ENCODE measurements around the gene GABBR2.

GABBR2 gene

DNA sequence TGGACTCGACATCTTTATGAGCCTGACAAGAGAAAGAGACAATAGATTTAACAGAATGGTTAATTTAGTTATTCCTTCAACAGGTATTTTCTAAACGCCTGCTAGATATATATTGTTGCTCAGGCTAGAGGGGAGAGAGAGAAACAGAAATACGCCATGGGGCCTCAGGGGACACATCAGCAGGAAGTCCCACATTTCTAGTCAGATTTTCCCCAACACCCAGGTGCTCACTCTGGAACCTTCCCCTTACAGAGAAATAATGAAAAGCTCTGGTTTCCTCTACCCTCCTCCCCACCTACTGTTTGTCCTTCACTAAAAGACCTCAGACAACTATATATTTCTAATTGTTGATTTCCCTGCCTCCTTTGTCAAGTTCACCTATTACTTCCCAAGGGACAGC lies 323.0 kb downstream of the GABBR2 start:
- no peak for ATAC-seq

DNA sequence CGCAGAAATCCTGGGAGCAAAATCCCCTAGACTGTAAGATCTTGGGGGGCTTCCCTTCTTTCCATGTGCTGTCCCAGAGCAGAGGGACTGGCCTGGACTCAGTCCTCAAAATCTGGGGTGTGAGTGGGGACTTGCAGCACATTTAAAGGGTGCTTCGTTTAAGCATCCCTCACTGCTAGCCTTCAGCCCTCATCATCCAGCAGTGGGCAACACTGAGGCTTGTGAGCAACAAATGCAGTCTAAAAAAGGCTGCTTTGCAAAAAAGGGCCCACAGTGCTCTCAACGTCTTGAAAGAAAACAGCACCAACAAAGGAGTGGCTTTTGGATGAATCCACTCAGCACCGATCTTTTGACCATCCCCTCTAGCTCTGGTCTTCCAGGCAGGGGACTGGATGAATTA lies 325.0 kb downstream of the GABBR2 start:
- ATAC-seq = no peak

DNA sequence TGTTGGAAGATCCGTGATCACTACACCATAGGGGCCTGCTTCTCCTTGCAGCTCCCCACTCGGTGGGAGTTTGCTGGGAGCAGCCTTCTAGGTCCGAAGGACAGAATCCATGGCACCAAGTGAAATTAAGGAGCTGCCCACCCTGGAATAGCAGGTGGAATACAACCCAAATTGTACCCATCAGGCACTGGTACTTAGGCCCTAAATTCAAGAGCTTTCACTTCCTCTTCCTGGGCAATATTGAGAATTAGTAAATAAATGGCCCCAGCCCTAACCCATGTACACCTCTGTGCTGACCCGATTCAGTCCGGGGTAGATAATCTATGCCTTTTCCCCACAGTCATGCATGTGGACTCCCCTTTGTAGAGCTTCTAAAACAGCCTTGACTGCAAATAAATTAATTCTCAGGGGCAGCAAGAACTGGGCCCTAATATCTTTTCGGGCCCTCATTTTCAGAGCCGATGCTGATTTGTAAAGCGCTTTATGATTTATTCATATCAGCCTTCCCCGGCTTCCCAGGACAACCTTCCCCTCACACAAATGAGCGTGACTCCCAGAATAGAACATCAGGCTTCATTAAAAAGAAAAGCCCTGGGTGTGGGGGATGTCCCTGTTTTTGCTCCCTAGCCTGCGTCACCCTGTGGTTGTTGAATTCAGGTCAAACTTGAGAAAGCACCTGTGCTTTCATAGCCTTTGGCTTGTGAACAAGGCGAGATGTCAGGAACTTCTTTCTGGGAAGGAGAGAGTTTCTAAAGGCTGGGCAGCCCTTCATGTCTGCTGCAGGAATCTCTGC lies 327.2 kb downstream of the GABBR2 start:
- no peak for ATAC-seq

DNA sequence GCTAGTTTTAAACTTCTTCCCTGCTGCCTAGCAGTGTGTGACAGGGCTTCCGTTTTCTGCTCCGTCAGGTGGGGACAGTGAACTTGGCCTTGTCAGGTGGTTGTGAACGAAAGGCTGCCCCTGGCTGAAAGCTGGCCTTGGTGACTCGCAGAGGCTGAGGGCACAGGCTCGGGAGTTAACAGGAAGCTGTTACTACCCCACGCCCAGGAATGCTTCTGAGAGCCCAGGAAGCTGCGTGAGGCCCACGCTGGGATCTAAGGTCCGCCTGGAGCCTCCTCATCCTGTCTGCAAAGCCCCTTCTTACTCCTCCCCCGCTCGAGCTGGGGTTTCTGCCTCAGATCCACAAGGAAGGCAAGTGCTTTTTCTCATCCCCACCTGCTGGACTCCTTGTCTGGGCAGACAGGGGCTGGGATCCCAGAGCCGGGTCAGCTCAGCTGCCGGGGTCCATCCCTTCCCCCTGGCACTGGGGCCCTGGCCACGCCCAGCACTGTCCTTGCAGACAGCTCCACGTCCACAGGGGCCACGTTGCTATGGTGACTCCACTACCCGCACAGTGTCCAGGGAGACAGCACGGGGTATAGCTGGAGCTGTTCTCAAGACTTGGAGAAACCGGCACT lies 328.6 kb downstream of the GABBR2 start:
- no peak for ATAC-seq

DNA sequence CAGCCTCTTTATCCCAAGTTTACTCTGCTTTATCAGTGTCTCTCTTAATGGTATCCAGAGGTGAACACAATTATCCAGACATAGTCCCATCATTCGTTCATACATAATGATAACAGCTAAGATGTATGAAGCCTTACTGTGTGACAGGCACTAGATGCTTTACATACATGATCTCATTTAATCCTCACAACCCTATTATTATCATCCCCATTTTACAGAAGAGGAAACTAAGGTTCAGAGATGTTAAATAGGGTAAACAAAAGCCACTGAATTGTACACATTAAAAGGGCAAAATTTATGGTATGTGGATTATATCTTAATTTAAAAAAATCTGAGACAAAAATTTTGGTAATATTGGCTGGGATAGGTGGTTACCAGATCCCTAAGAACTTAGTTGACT lies 329.2 kb downstream of the GABBR2 start:
- ATAC-seq = no peak

DNA sequence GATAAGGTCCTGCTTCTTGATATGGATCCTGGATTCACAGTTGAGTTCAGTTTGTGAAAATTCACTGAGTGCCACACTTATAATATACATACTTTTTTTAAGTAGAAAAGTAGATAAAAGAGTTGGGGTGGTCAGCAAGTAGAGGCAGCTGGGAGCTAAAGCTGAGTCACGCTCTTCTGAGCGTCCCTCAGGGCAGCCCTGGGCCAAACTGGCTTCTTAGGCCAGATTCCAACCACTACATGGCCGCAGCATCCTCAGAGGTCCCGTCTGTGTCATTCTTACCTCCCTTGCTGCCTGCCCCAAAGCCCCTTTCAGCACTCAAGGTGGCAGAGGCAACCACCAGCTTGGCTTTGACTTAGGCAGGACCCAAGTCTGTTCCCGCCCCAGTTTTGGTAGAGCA lies 329.9 kb downstream of the GABBR2 start:
- no peak for ATAC-seq

DNA sequence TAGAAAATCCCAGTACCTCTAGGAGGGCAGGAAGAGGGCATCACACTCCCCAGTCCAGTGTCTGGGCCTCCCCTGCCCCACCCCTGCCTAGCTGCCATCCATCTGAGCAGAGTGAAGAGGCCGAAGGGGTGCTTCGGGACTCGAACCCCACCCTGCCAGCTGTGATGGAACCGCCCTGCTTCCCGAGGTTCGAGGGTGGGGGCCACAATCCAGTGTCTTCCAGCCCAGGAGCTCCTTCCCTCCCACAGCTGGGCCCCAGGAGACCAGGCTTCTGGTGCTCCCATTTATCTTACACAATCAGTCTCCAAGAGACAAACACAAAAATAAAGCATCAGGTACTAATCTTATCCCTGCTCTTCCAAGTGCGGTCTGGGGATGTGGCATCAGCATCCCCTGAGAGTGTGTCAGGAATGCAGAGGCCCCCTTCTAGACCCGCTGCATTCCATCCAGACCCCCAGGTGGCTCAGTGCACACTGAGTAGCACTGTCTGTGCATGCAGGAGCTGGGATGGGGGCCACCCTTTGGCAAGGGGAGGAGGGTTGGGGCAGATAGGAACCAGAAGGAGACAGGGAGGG lies 330.4 kb downstream of the GABBR2 start:
- no peak for ATAC-seq

DNA sequence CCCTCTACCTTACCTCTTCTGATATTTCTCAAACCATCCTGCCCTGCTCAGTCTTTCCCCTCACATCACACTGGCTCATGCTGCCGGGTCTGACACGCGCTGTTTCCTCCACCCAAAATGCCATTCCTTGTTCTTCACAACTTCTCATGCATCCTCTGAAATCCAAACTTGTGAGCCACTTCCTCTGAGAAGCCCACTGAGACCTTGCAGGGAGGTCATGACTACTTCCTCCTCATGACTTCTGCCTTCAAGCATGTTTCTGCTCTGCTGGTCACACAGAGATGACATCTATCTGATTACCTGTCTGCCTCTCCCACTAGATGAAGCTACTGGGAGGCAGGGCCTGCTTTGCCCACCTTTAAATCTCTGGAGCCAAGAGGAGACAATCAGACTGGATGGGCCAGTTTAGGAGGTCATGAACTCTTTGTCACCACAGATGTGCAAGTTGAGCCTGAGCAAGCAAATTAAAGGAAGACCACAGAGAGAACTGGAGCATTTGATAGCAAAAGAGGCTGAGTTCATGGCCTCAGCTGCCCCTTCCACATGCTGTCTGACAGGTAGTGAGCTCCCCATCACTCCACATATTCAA lies 333.5 kb downstream of the GABBR2 start:
- ATAC-seq = no peak

DNA sequence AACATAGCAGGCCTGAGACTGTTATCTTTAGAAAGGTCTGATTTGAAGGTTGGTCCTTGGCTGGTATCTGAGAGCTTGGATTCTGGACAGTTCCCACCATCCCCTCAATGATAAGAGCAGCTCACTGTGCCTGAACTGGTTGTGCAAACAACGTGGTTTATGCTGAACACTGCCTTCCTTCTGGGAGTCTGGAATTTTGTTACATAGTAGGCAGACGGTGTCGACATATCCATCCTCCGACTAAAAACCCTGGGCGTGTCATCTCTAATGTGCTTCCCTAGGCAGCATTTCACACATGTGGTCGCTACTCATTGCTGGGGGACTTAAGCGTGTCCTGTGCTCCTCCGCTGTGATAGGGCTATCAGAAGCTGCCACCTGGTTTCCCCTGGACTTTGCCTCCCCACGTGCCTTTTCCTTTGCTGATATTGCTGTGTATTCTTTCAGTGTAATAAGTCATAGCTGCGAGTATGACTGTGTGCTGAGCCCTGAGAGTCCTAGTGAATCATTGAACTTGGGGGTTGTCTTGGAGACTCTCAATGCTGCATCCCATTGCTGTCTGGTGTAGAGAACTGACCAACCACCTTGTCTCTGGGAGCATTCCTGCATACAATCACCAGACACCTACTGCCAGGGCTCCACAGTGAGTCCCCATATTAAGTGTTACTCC lies 334.2 kb downstream of the GABBR2 start:
- no peak for ATAC-seq

DNA sequence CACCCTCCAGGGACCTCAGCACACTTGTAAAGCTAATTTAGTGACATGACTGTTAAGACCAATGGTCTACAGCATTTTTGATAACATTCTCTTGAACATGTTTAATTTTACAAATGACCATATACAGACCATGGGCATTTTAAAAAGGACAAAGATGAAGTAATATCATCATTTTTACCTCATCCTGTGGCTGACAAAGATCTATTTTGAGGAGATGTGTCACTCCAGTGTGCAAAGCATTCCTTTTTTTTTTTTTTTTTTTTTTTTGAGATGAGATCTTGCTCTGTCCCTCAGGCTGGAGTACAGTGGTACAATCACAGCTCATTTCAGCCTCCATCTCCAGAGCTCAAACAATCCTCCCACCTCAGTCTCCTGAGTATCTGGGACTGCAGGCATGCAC lies 335.1 kb downstream of the GABBR2 start:
- ATAC-seq = no peak

DNA sequence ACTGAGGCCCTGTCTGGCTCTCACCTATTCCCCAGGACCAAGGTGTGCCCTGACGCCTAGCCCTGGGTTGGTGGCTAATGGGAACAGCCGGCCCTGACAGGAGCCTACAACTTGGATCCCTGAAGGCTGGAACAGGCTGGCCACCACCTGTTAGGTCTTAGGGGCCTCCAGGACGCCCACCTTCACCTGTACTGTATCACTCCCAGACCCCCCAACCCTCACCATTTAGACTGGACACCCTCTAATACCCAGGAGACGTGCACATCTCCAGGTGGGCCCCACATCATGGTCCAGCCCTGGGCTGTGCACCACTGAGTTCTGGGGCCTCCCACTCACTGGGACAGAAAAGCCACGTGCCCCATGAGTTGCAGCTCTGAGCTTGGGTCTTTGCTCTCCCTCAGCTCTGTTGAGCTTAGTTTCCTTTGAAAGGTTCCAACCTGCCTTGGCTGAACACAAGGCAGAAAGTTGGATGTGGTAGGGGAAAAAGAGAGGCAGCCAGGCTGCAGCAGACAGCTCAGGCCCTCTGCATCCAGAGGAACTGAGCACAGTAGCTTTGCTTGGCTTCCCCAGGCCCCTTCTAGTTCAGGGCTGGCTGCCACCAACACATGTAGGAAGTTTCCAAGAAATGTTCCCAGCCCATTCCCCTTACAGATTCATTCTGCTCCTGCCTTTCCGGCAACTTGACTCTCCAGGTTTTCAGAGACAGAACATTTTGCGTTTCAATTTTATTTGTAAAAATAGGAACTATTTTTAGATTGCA lies 336.5 kb downstream of the GABBR2 start:
- no peak for ATAC-seq

DNA sequence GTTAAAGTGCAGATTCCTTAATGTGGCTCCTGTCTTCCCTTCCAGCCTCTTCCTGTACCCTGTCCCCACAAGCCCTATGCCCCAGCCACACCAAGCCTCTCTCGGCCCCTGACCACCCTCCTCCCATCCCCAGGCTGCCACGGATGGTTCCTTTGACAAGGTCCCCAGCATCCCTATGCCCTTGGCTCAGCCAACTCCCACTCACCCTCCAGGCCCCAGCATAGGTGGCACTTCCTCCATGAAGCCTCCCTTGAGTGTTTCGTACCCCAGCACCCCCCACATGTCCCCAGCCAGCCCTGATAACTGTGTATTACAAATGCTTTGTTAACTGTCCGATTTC lies 337.8 kb downstream of the GABBR2 start:
- ATAC-seq = no peak

DNA sequence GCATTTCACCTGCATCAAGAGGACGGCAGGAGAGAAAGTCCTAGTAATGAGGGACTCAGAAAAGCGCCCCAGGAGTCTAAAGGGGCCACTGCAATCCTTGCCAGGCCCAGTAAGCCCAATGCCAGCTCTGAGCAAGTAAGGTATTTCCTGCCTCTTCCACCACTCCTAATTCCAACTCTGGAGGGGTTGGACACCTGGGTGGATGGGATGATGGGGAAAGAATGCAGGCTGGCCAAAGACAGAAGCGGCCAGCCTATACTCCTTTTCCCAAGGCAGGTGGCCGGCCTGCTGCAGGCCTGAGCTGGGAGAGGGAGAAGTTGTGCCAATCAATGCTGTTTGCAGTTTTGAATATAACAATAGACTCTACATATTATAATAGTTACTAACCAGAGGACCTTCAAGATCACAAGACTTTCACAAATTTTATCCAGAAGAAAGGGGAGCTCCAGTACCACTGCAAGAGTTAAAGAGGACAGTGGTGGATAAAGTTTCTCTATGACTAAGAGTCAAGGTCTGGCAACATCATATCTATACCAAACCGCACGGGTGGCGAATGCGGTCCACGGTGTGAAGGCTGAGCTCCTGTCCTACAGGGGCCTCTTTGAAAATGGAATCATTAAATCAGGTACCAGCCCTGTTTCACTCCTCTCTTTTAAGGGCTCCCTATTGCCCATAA lies 338.3 kb downstream of the GABBR2 start:
- no peak for ATAC-seq

DNA sequence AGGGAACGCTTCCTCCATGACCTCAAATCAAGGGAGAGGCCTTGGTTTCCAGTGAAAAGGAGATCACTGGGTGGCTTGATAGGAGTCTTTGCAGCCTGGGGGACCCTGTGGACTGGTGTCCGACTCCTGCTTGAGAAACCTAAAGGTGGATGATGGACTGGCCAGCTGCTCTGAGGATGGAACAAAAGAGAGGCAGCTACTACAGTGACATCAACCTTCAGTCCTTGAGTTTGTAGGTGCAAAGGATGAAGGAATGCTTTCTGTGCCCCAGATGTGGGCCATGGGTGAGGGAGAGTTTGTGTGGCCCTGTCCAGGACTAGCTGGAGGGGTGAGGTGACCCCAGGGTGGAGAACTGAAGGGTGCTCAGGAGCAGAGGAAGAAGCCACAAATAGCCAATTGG lies 338.8 kb downstream of the GABBR2 start:
- ATAC-seq = no peak

DNA sequence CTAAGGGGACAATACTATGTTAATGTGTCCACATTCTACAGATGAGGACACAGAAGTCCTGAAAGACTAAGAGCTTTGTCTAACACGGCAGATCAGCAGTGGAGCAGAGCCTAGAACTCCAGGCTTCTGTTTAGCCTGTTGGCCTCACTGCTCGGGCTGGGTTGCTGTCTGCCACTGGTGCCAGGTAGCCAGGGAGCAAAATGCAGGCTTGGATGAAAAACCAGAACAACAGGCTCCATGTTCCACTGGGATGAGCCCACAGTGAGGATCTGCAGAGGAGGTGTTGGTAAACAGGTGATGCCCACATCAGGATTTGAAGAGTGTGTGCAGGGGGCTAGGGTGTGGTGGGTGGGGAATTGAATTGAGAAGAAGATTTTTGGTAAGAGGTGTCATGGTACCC lies 339.3 kb downstream of the GABBR2 start:
- no peak for ATAC-seq

DNA sequence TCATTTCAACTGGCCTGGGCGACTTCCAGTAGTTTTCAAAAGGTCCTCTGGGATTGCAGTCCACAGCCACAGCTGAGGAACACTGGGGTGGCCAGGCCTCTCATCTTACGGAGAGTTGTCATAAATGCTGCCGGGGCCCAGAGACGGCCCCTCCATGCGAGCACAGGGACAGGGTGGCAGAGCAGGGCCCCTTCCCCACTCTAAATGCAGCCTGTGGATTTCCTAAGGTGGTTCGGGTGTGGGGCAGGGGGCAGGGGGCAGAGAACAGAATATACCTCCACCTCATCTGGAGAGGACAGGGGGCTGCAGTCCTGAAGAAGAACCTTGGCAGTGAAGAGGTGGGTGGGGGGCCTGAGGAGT lies 339.7 kb downstream of the GABBR2 start:
- ATAC-seq = no peak

DNA sequence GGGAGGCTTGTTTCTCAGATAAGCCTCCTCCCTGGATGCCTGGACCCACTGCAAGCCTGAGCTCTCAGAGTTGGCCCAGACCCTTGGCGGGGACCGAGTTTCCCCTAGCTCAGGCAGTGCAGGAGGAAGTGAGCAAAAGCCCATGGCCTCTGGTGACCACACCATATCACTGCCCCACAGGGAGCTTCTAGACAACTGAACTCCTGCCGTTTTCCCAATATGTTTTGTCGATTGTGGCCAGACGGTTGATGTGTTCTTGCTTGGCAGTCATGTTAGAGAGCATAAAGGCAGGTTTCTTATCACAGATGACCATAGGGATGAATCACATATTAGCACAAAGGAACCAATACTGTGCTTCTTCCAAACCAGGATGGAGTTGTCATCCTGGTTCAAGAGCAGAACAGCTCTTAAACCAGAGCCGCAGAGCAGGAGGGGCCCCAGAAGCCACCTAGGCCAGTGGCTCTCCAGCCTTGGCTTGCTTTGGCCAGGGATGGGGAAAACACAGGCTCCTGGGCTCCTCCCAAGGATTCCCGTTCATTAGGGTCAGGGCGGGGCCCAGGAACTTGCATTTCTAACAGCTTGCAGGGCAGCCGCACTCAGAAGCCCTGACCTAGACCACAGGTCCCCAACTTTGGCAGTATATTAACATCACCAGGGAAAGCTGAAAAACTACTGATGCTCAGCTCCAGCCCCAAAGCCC lies 340.2 kb downstream of the GABBR2 start:
- no peak for ATAC-seq

DNA sequence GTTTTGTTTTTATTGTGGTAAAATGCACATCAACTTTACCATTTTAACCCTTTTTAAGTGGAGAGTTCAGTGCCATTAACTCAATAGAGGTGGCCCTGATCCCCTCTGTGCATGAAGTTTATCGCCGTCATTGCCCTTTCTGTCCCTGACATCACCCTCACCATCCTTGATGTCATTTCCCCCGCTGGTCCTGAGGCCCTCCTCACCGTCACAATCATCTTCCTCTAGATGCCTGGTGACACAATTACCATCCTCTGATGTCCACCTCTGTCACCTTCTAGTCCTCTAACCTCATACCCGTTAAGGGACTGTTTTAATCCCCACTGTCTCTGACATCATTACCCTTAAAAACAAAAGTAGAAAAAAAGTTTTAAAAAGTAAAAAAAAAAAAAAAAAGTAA lies 340.8 kb downstream of the GABBR2 start:
- ATAC-seq = no peak

DNA sequence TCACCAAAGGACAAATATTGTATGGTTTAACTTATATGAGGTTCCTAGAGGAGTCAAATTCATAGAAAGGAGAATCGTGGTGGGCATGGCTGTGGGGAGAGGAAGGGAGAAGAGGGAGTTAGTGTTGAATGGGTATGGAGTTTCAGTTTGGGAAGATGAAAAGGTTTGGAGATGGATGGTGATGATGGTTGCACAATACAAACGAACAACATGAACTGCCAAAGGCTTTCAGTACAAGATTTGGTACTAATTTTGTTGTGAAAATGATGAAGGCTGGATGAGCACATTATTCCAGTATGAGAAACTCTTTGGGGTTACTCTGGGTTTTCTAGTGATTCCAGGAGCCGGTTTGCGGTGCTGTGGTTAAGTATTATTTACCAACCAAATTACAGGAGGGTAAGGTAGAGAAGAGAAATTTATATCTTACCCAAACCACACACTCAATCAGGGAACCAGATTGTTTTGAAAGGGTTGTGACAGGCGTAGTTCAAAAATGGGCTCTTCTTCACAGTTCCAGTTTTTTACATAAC lies 341.3 kb downstream of the GABBR2 start:
- no peak for ATAC-seq

DNA sequence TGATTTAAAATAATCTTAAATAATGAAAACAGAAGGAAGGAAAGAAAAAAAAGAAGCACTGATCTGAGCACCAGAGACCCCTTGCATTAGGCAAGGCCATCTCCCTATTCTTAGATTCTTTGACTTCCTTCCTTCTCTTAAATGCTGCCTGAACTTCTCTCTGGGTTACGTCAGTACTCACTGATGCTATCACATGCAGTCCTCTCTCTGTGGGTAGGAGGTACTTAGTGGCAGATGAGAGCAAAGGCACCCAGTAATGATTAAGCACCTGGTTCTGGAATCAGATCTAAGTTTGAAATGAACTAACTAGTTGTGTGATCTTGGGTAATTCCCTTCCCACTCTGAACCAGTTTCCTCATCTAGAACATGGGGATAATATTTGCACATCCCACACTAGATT lies 343.0 kb downstream of the GABBR2 start:
- ATAC-seq = no peak

DNA sequence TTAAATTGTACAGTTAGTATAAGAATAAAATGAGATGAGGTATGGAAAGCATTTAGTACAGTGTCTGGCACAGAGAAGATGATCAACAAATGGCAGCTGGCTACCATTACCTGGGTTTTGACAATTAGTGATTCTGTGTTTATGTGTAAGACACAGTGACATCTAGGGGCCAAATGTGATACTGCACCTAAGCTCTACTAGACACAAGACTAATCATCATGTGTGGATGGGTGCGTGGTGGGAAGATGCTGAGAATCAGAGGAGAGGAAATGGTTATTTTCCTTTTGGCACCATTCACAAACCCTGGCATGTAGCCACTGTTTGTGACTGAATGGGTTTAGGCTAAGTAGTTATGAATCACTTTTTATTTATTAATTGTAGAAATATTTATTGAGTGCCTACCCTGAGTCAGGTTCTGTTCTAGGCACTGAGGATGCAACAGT lies 343.5 kb downstream of the GABBR2 start:
- ATAC-seq = no peak
